AG10803 (cell line): ENCODE data around the gene NPTN.
"Not testable (repeated sequence)": the region's sequence is repeated elsewhere in the genome, so short reads cannot be mapped to it uniquely, and the experiment has no call there.

Experiments used
- DNase-seq: peaks from one replicate; pipeline ENCODE4 v3.0.0; 2010; ENCODE audit warnings: low read depth
- H3K4me3 ChIP-seq: 2 replicates; pipeline ENCODE4 v1.5.1; 2011; ENCODE audit warnings: mild to moderate bottlenecking, low read length, control low read depth
- CTCF ChIP-seq: conservative IDR thresholded peaks from 2 replicates; pipeline ENCODE4 v1.5.1; 2011; ENCODE audit warnings: mild to moderate bottlenecking, low read length, control low read depth, inconsistent platforms

NPTN gene

DNA sequence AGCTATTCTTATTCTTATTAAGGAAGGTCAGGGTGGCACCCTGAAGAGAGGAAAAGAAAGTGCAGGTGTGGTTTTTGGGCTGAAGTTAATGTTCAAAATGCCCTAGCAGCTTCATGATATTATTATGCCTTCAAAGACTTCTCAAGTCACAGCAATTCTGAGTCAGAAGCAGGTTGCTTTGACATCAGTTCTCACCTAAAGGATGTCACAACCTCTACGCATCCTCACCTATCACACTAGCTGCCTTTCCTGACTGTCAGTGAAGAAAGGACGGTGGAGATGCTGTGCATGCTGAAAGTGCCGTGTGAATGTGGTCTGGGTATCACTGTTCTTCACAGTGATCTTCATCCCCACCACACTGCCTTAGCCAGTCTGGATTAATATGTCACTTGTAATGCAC is 49.6 kb downstream of the NPTN start:
- no peak for TF ChIP-seq CTCF
- DNase-seq: no peak
- no peak overlapping the region for H3K4me3 ChIP-seq

GRCh38 chr15:73582851-73583379 is 50.3 kb downstream of the NPTN start:
- TF ChIP-seq CTCF: no peak
- H3K4me3 ChIP-seq: no peak overlapping the region
- DNase-seq: no peak

GRCh38 chr15:73578026-73578425 is 55.2 kb downstream of the NPTN start:
- H3K4me3 ChIP-seq: no peak overlapping the region
- TF ChIP-seq CTCF: no peak
- no peak for DNase-seq

- H3K4me3 ChIP-seq, DNase-seq: not testable (repeated sequence)
Measured at GRCh38 chr15:73577593-73577992, 55.6 kb downstream of the NPTN start.

DNA sequence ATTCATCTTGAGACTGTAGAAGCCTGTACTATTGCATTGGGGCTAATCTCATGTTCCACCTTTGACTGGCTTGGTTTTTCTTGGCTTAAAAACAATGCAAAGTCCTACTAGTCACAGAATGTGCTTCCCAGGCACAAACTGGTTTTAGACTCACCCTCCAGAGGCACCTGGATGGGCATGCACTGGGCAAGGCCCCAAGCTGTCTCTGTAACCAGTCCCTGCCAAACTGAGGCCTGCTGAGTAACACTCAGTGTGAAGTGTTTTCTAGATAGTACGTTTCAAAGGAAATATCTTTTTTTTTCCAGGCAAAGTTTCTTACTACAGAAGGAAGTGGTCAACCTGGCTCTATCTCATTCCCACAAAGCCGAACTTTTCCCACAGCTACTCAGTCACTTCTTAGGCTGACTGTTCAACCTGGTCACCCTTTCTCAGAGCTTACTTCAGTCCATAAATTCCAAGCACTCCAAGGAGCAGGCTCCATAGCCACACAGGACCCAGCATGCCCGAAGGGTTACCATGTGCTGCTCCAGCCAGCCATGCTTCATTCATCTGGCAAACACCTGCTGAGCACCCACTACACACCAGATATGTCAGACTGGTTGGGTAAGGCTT is 57.4 kb downstream of the NPTN start:
- no peak for TF ChIP-seq CTCF
- H3K4me3 ChIP-seq: no peak overlapping the region
- DNase-seq: peak; percentile 55

DNA sequence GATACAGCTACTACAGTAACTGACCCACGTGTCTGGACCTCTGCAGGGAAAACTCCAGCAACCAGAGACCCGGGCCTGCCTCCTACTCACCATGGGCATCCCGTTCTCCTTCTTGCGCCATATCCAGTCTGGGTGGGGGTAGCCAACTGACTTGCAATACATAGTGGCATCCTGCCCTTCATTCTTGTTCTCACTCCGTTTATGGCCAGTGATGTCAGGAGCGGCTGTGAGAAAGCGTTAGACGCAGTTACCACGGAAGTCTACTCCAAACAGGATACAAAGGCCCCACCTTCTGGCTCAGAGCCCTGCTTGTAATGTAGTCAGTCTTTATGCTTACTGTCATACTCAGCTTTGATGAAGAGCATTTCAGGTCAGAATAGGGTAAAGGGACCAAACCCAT is 59.6 kb downstream of the NPTN start:
- H3K4me3 ChIP-seq: no peak overlapping the region
- peak; percentile 76 for DNase-seq
- TF ChIP-seq CTCF: no peak

DNA sequence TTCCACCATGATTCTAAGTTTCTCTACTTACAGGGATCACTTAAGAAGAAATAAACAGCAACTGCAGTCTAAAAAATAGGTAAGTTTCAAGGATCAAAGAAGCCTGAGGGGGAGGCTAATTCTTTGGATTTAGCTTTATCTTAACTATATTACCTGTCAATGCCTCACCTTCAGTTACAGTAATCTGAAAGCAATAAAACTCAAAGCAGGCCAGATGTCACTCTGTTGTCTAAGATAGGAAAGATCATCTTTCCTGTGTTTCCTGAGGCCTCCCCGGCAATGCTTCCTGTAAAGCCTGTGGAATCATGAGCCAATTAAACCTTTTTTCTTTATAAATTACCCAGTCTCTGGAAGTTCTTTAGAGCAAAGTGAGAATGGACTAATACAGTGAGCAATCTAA is 60.2 kb downstream of the NPTN start:
- no peak overlapping the region for H3K4me3 ChIP-seq
- TF ChIP-seq CTCF: no peak
- no peak for DNase-seq
